GM12892 (cell line): ENCODE measurements around the gene CERS4.
"Not testable (repeated sequence)": the region's sequence is repeated elsewhere in the genome, so short reads cannot be mapped to it uniquely, and the experiment has no call there.

Experiments
- DNase-seq: peaks from one replicate; pipeline ENCODE4 v3.0.0; 2011; ENCODE audit not compliant: insufficient read length
- FAIRE-seq: peaks from 2 replicates; lab custom pipeline; 2011; peaks lifted over from hg19 to GRCh38; lab: Jason Lieb, UNC
- POLR2A ChIP-seq: IDR thresholded peaks from 2 replicates; pipeline ENCODE4 v1.6.1; 2011; ENCODE audit warnings: low read depth, low read length, control low read depth
- POLR2AphosphoS5 ChIP-seq: IDR thresholded peaks from 2 replicates; pipeline ENCODE4 v1.6.1; 2011; ENCODE audit warnings: low read depth, low read length, control low read depth
- TAF1 ChIP-seq: IDR thresholded peaks from 2 replicates; pipeline ENCODE4 v1.6.1; 2011; ENCODE audit warnings: low read depth, mild to moderate bottlenecking, control low read depth, low read length, borderline replicate concordance

Gene CERS4

DNA sequence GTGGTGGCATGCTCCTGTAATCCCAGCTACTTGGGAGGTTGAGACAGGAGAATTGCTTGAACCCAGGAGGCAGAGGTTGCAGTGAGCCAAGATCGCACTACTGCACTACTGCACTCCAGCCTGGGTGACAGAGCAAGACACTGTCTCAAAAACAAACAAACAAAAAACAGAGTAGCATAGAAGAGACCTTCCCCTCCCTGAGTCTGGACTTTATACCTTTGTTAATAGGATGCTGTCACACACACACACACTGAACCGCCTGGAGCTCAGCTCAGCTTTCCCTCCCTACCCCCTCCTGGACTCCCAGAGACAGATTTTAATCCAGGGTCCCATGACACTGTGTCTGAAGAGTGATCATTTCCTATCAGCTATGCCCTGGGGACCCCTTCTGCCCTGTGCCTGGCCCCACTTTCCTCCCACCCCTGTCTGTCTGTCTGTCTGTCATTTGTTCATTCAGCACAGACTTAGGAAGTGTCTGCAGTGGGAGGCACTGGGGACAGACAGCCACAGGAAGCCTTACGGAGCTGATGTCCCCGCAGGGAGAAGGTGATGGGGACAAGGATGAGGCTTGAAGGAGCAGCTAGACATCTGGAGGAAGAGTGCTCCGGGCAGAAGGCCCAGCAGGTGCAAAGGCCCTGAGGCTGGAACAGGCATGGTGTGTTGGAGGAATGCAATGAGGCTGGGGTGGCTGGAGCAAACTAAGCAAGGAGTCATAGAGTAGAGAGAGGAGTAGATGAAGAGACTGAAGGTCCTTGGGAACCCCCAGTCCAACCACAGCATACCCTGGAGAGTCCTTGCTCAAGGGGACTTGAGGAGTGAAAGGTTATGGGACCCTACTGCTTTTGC is 4.9 kb downstream of the CERS4 start:
- DNase-seq (no peak), FAIRE-seq (no peak)

DNA sequence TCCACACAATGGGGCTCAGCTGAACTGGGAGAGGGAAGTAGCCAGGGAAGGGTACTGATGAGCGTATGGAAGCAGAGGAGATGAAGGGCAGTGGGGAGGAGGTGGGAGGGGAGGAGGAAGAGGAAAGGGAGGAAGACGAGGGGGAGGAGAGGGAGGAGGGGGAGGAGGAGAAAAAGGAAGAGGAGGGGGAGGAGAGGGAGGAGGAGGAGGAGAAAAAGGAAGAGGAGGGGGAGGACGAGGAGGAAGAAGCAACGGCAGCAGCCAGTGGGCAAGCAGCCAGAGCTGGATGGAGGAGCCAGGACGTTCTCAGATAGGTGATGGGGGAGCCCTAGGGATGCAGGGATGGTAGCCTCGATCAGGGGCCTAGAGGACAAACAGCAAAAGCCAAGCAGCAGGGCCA is 5.6 kb downstream of the CERS4 start:
- no peak for FAIRE-seq
- no peak for DNase-seq
- TF ChIP-seq POLR2AphosphoS5, result no peak
- no peak for TF ChIP-seq POLR2A
- no peak for TF ChIP-seq TAF1

More for the DNA sequence above, 4.9 kb downstream of the CERS4 start:
- TF ChIP-seq POLR2A (no peak), POLR2AphosphoS5 (no peak), TAF1 (no peak)

DNA sequence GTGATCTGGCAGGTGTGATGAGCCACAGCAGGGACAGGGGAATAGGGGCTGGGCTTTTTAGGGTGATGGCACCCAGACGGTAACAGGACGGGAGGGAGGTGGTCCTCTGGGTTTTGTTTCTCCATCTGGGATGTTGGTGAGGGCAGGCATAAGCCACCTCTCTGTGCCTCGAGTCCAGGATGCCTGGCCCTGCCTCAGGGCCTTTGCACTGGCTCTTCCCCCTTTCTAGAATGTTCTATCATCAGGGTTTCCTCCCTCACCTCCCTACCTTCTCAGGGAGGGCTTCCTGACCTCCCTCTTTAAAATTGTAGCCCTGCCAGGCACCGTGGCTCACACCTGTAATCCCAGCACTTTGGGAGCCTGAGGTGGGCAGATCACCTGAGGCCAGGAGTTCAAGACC is 6.6 kb downstream of the CERS4 start:
- FAIRE-seq (no peak), DNase-seq (no peak)
- TF ChIP-seq POLR2A (no peak), TAF1 (no peak), POLR2AphosphoS5 (no peak)

DNA sequence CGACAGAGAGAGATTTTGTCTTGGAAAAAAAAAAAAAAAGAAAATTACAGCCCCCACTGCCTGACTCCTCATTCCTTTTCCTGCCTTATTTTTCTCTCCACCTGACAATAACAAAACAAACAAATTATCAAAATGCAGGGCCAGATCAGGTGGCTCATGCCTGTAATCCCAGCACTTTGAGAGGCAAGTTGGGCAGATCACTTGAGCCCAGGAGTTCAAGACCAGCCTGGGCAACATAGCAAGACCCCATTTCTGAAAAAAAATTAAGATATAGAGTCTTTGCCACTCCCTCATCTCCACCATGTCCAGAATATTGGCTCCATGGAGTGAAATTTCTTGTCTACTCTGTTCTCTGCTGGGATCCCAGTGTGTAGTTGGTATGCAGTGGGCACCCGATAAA is 7.2 kb downstream of the CERS4 start:
- FAIRE-seq, result no peak
- no peak for DNase-seq
- TF ChIP-seq TAF1, result no peak

DNA sequence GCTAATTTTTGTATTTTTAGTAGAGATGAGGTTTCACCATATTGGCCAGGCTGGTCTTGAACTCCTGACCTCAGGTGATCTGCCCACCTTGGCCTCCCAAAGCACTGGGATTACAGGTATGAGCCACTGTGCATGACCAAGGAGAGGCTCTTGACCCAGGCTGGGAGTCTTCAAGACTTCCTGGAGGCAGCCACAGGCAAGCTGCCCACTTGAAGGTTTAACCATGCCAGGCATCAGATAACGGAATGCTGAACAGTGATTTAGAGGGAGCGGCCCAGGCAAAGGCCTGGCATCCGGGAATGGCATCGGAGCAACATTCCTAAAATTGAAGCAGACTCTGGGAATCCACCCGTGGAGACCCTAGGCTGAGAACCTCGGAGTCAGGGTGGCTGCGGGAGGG is 9.0 kb downstream of the CERS4 start:
- not testable (repeated sequence) for FAIRE-seq, DNase-seq

DNA sequence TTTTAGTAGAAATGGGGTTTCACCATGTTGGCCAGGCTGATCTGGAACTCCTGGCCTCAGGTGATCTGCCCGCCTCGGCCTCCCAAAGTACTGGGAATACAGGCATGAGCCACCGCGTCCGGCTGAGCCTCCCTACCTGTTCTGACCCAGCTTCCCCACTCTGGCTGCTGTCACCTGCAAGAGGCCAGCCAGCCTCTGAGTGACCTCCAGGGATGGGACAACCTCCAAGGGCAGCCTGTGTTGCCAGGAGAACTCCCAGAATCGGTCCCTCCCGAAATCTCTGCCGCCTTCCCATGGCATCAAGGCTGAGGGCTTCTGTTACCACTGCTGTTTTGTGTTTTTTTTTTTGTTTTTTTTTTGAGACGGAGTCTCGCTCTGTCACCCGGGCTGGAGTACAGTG is 11.3 kb downstream of the CERS4 start:
- DNase-seq (no peak), FAIRE-seq (no peak)
- TF ChIP-seq TAF1 (no peak), POLR2AphosphoS5 (no peak), POLR2A (no peak)

DNA sequence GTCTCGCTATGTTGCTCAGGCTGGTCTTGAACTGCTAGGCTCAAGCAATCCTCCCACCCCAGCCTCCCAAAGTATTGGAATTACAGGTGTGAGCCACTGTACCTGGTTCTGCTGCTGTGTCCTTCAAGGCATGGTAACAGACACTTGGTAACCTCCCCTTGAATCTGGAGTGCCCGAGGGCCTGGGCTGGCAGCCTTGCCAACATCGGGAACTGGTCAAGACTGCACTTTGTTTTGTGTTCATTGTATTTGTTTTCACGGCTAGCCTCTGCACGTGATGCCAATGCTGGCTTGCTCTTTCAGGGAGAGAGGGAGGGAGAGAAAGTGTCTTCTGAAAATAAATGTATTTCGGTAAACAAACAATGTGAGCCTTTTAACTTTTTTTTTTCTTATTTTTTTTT is 12.0 kb downstream of the CERS4 start:
- TF ChIP-seq POLR2A (no peak), TAF1 (no peak), POLR2AphosphoS5 (no peak)
- no peak for FAIRE-seq
- no peak for DNase-seq

DNA sequence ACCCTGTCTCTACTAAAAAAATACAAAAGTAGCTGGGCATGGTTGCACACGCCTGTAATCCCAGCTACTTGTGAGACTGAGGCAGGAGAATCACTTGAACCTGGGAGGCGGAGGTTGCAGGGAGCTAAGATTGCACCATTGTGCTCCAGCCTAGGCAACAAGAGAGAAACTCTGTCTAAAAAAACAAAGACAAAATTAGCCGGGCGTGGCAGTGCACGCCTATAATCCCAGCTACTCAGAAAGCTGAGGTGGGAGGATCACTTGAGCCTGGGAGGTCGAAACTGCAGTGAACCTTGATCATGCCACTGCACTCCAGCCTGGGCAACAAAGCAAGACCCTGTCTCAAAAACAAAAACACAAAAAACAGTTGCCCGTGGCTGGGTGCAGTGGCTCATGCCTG is 14.3 kb downstream of the CERS4 start:
- DNase-seq, FAIRE-seq: not testable (repeated sequence)

DNA sequence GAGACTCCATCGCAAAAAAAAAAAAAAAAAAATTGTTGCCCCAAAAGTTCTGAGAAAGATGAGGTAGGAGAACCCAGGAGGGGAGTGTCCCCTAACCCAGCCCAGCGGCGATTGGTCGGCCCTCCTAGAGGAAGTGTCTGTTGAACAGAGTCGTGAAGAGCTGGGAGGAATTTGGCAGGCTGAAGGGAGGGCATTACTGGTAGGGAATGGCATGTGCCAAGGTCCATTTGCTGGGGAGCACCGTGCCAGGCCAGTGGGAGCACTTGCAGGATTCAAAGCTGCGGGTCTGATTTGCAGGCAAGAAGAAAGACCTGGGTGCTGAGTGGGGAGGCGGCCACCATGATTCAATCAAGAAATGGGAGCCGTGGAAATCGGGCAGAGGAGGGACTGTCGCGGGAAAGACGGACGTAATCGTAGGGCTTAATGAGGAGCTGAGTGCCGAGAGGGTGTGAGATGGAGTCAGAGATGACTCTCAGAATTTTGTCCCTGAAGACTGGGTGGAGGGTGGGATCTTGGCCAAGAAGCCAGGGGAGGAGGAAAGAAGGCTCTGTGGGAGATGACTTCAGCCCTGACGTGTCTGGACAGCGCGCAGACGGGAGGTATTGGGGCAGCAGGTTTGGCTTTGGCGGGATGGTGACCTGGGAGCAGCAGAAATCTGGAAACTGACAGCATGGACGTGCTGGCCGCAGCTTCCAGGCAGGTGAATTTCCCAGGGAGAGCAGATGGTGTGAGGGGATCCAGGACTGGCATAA is 15.4 kb downstream of the CERS4 start:
- no peak for FAIRE-seq
- DNase-seq, result no peak
- no peak for TF ChIP-seq TAF1
- TF ChIP-seq POLR2AphosphoS5, result no peak
- TF ChIP-seq POLR2A, result no peak

DNA sequence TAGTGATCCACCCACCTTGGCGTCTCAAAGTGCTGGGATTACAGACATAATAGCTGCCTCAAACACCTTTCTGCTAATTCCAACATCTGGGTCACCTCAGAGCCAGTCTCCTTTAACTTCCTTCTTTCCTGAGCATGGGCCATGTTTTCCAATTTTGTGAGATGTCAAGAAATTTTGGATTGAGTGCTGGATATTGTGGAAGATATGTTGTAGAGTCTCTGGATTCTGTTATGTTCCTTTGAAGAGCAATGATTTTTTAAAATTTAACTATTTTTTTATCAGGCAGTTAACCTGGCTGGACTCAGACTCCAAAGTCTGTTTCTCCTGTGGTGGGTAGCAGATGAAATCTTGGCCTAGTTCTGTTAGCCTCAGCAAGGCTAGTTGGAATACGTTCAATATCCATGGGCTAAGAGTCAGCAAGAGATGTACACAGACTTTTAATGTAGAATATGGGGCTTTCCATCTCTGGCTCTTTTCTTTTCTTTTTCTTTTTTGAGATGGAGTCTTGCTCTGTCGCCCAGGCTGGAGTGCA is 22.0 kb downstream of the CERS4 start:
- DNase-seq, result no peak
- no peak for FAIRE-seq
- TF ChIP-seq POLR2A (no peak), TAF1 (no peak), POLR2AphosphoS5 (no peak)

DNA sequence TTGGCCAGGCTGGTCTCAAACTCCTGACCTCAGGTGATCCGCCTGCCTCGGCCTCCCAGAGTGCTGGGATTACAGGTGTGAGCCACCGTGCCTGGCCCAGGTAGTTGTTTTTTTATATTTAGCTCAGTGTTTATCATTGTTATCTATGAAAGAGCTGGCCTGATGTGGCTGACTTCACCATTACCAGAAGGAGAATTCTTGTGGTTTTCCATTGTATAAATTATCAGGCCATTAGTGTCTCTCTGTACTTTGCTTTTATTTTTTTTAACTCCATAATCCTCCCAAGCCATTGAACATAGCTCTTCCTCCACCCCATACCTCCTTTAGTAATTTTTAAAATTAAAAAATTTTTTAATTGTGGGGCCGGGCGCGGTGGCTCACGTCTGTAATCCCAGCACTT is 24.2 kb downstream of the CERS4 start:
- FAIRE-seq (no peak), DNase-seq (no peak)

DNA sequence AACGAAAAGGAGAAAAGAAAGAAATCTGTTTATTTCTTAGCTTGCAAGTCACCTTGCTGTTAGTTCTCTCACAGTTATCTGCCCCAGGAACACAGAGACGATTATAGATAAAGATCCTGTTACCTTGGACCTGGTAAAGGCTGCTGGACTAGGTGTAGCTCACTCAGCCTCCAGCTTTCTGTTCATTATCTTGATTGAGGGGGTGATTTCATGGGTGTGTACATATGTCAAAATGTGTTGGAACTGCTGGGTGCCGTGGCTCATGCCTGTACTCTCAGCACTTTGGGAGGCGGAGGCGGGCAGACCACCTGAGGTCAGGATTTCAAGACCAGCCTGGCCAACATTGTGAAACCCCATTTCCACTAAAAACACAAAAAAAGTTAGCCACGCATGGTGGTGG is 27.9 kb downstream of the CERS4 start:
- TF ChIP-seq POLR2AphosphoS5, result no peak
- no peak for TF ChIP-seq TAF1
- TF ChIP-seq POLR2A, result no peak
- FAIRE-seq, result no peak
- no peak for DNase-seq

More for the DNA sequence above, 24.2 kb downstream of the CERS4 start:
- TF ChIP-seq POLR2AphosphoS5, result no peak
- no peak for TF ChIP-seq TAF1
- TF ChIP-seq POLR2A, result no peak

DNA sequence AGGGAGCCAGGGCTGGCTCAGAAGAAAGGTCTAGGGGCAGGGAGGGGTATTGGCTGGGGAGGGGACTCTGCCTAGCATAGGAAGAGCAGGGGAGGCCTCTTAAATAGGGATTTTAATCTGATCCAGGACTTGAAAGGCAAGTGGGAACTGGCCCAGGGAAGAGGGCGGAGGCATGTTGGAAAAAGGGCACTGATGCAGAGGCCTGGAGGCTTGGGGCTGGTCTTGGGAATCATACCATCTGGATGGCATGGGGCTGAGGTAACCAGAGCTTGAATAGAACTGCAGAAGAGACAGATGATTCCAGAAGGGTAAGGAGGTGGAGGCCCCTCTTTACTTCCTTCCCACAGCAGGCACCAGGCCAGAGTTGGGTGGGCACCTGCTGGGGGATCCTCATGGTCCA is 29.1 kb downstream of the CERS4 start:
- DNase-seq (no peak), FAIRE-seq (no peak)
- TF ChIP-seq POLR2A, result no peak
- no peak for TF ChIP-seq TAF1
- no peak for TF ChIP-seq POLR2AphosphoS5
